Measurements from ENCODE around the gene LEP.

Gene LEP

GRCh38 chr7:128200376-128200775 is 40.7 kb upstream of the LEP start:
- ChIA-PET CTCF (interaction anchor here (1.6 kb wide), 1 partner anchor 9 kb away, joined by 6 read pairs; no protein-coding TSS in a partner anchor), POLR2A (no interaction called here)
- TF ChIP-seq, protein P1, sequence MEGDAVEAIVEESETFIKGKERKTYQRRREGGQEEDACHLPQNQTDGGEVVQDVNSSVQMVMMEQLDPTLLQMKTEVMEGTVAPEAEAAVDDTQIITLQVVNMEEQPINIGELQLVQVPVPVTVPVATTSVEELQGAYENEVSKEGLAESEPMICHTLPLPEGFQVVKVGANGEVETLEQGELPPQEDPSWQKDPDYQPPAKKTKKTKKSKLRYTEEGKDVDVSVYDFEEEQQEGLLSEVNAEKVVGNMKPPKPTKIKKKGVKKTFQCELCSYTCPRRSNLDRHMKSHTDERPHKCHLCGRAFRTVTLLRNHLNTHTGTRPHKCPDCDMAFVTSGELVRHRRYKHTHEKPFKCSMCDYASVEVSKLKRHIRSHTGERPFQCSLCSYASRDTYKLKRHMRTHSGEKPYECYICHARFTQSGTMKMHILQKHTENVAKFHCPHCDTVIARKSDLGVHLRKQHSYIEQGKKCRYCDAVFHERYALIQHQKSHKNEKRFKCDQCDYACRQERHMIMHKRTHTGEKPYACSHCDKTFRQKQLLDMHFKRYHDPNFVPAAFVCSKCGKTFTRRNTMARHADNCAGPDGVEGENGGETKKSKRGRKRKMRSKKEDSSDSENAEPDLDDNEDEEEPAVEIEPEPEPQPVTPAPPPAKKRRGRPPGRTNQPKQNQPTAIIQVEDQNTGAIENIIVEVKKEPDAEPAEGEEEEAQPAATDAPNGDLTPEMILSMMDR (IDR thresholded peaks at IDR 0.05; ENCODE audit: control extremely low read depth, extremely low read depth, low read depth, missing control alignments): no peak
- no peak for DNase-seq (ENCODE audit: extremely low spot score)

DNA sequence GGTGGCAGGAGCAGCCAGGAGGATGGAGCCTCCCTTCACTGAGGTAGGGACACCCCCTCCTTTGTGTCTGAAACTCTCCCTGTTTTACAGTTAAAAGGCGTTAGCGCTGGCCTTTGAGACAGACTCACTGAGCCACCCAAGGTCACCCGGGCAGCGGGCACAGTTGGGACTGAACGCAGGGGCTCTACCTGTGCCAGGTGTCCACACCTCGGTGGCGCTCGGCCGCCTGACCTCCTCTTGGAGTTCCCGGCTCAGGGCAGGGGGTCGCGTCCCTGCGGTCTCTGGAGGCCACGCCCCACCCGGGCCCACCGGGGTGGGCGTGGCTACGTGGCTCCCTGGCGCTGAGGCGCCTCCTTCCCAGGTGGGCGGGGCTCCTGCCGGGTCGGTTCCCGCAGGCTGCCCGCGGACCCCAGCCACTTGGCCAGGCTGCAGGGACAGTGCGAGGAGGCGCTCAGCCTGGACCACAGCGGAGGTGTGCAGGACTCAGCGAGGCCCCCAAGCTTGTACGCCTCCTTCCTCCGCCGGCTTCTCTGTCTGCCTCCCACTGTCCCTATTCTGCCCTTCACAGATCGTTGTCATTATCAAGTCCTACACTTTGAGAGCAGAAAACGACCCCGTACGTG is 39.9 kb upstream of the LEP start:
- POLR2A ChIA-PET: no interaction called here
- TF ChIP-seq, protein P1 (IDR thresholded peaks at IDR 0.05; ENCODE audit: control extremely low read depth, extremely low read depth, low read depth, missing control alignments): no peak
- CTCF ChIA-PET: interaction anchor here (1.6 kb wide), 1 partner anchor 9 kb away, joined by 6 read pairs; no protein-coding TSS in a partner anchor
- DNase-seq (ENCODE audit: extremely low spot score): no peak

GRCh38 chr7:128201690-128202085 is 39.4 kb upstream of the LEP start:
- POLR2A ChIA-PET: no interaction called here
- DNase-seq (ENCODE audit: extremely low spot score): no peak
- TF ChIP-seq, protein P1 (IDR thresholded peaks at IDR 0.05; ENCODE audit: control extremely low read depth, extremely low read depth, low read depth, missing control alignments): no peak

GRCh38 chr7:128202287-128202957 is 38.7 kb upstream of the LEP start:
- ChIA-PET CTCF (interaction anchor here (0.9 to 11.7 kb wide), 3 partner anchors 12 to 494 kb away, joined by 4 to 148 read pairs (median 8); no protein-coding TSS in a partner anchor), POLR2A (no interaction called here)
- no peak for DNase-seq (ENCODE audit: extremely low spot score)
- TF ChIP-seq, protein P1 (IDR thresholded peaks at IDR 0.05; ENCODE audit: control extremely low read depth, extremely low read depth, low read depth, missing control alignments): no peak

More at GRCh38 chr7:128201690-128202085, 39.4 kb upstream of the LEP start:
- CTCF ChIA-PET: interaction anchor here (0.9 kb wide), 1 partner anchor 12 kb away, joined by 4 read pairs; no protein-coding TSS in a partner anchor

DNA sequence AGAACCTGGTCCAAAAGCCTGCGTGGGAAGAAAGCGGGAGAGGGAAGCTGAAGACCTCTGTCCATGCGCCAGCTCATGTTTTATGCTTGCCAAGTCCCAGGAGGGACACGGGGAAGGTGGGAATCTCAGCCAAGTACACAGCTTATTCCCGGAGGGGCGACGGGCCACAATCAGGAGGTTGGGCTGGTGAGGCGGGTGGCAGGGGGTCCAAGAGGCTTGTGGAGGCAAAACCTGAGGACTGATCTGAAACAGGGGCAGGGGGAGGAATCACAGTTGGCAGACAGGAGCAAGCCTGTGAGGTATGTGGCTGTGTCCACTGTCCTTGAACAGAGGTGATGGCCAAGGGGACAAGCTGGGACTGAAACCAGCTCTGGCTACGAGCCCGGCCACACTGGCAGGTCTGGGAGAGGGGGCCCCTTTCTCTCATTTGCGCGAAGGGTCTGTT is 38.0 kb upstream of the LEP start:
- ChIA-PET POLR2A (no interaction called here), CTCF (interaction anchor here (2.0 to 11.7 kb wide), 2 partner anchors 66 to 495 kb away, joined by 8 to 148 read pairs; no protein-coding TSS in a partner anchor)
- TF ChIP-seq, protein P1 (IDR thresholded peaks at IDR 0.05; ENCODE audit: control extremely low read depth, extremely low read depth, low read depth, missing control alignments): no peak
- no peak for DNase-seq (ENCODE audit: extremely low spot score)

GRCh38 chr7:128203710-128204214 is 37.3 kb upstream of the LEP start:
- DNase-seq (ENCODE audit: extremely low spot score): no peak
- TF ChIP-seq, protein P1 (IDR thresholded peaks at IDR 0.05; ENCODE audit: control extremely low read depth, extremely low read depth, low read depth, missing control alignments): no peak
- CTCF ChIA-PET: interaction anchor here (2.0 to 11.7 kb wide), 2 partner anchors 67 to 495 kb away, joined by 8 to 148 read pairs; no protein-coding TSS in a partner anchor
- POLR2A ChIA-PET: no interaction called here

Measured in GM10248 (cell line).